Right lobe of liver (tissue), 4 donors: ENCODE results near the gene ETF1.

ENCODE experiments used
- POLR2A ChIP-seq: fragments of 450-650 bp; IDR thresholded peaks from one replicate; pipeline ENCODE4 v1.6.1; 2017; ENCODE audit warnings: antibody characterized with exemption, mild to moderate bottlenecking
- TF ChIP-seq, protein P1 (sequence below), 4 donors: fragments of 200-600 bp in 3 of 4; fragments of 450-650 bp in 1 of 4; IDR thresholded peaks; one replicate each; pipeline versions ENCODE4 v1.5.1 to v1.8.0; 2016 to 2022; ENCODE audit warnings: antibody characterized with exemption in 4 of 4, mild to moderate bottlenecking in 2 of 4
- donor health status: DM: no; HTN: no; CAD: no.
- donor health status: DM: no; HTN: no; CAD: no.
- donor health status: DM: no; HTN: yes; CAD: no.

GRCh38 chr5:138463419-138464007, 79.5 kb downstream of the ETF1 start:
- no peak for TF ChIP-seq POLR2A
- TF ChIP-seq, protein P1, sequence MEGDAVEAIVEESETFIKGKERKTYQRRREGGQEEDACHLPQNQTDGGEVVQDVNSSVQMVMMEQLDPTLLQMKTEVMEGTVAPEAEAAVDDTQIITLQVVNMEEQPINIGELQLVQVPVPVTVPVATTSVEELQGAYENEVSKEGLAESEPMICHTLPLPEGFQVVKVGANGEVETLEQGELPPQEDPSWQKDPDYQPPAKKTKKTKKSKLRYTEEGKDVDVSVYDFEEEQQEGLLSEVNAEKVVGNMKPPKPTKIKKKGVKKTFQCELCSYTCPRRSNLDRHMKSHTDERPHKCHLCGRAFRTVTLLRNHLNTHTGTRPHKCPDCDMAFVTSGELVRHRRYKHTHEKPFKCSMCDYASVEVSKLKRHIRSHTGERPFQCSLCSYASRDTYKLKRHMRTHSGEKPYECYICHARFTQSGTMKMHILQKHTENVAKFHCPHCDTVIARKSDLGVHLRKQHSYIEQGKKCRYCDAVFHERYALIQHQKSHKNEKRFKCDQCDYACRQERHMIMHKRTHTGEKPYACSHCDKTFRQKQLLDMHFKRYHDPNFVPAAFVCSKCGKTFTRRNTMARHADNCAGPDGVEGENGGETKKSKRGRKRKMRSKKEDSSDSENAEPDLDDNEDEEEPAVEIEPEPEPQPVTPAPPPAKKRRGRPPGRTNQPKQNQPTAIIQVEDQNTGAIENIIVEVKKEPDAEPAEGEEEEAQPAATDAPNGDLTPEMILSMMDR (IDR thresholded peaks at IDR 0.05) = no peak
